ENCODE measurements around the gene ADARB2. TPM values are rescaled to one million over a fixed set of nuclear protein-coding genes. Genes with fewer than 3 reads are reported as not detected.

Gene ADARB2
- total and polyA plus RNA-seq, 2 experiments from 2014 or later = not detected

DNA sequence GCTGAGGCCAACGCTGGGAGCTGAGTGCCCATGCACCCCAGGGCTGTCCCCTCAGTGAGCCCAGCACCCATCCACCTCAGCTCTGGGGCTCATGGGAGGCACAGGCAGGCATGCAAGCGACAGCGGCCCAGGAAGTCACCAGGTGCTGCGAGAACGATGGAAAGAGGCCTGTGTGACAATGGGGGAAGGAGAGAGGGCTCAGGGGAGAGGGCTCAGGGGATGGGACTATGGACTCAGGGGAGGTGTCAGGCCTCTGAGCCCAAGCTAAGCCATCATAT, 388.6 kb downstream of the ADARB2 start:
- Histone ChIP-seq H3F3A (ENCODE audit: insufficient read depth) (no peaks in the 10 kb centered on the region), H4K20me1 (ENCODE audit: insufficient read depth) (no peaks in the 10 kb centered on the region), H3K4me2 (ENCODE audit: unreplicated experiment) (no peak overlapping the region), H3K9ac (no peak overlapping the region), H3K9me3 (ENCODE audit: low read depth) (no peaks in the 10 kb centered on the region), H2AFZ (no peak overlapping the region), H3K27me3 (replicated peaks; ENCODE audit: insufficient read depth) (no peaks in the 10 kb centered on the region), H3K9me2 (ENCODE audit: insufficient read depth) (no peaks in the 10 kb centered on the region), H3K4me3 (no peak overlapping the region), H3K4me1 (ENCODE audit: insufficient read depth) (no peaks in the 10 kb centered on the region), H3K27ac (no peak overlapping the region), H3K79me2 (ENCODE audit: insufficient read depth) (no peaks in the 10 kb centered on the region), H3K36me3 (ENCODE audit: low read depth) (no peaks in the 10 kb centered on the region)
- no peak for TF ChIP-seq EZH2phosphoT487 (IDR thresholded peaks at IDR 0.05; ENCODE audit: insufficient read depth, low read depth)
- TF ChIP-seq EZH2 (IDR thresholded peaks at IDR 0.05; ENCODE audit: insufficient read depth, poor library complexity, severe bottlenecking) = no peak
- in situ Hi-C loops (cut with MboI) = no loop called here
- WGBS, 2 experiments (ENCODE audit: low coverage in 1 of 2, low lambda C conversion rate in 2 of 2, missing lambda C conversion rate in 2 of 2) = 23 to 33% methylated on average over 3 to 5 of the region's 5 CpGs
- no peak for DNase-seq

GRCh38 chr10:1347962-1348772, 389.2 kb downstream of the ADARB2 start:
- H3K27ac ChIP-seq = no peak overlapping the region
- no peak overlapping the region for H3K4me3 ChIP-seq
- H3K36me3 ChIP-seq (ENCODE audit: low read depth) = no peaks in the 10 kb centered on the region
- H3K79me2 ChIP-seq (ENCODE audit: insufficient read depth) = no peaks in the 10 kb centered on the region
- no peaks in the 10 kb centered on the region for H4K20me1 ChIP-seq (ENCODE audit: insufficient read depth)
- no peaks in the 10 kb centered on the region for H3K4me1 ChIP-seq (ENCODE audit: insufficient read depth)
- no peak overlapping the region for H3K9ac ChIP-seq
- no peak for DNase-seq
- 6 to 7% methylated on average over 15 to 17 of the region's 17 CpGs for WGBS, 2 experiments (ENCODE audit: low coverage in 1 of 2, low lambda C conversion rate in 2 of 2, missing lambda C conversion rate in 2 of 2)
- H3F3A ChIP-seq (ENCODE audit: insufficient read depth) = no peaks in the 10 kb centered on the region
- no peaks in the 10 kb centered on the region for H3K27me3 ChIP-seq (replicated peaks; ENCODE audit: insufficient read depth)
- H3K4me2 ChIP-seq (ENCODE audit: unreplicated experiment) = no peak overlapping the region
- H3K9me2 ChIP-seq (ENCODE audit: insufficient read depth) = no peaks in the 10 kb centered on the region
- no peak overlapping the region for H2AFZ ChIP-seq
- in situ Hi-C loops (cut with MboI) = no loop called here
- no peaks in the 10 kb centered on the region for H3K9me3 ChIP-seq (ENCODE audit: low read depth)
- TF ChIP-seq EZH2phosphoT487 (IDR thresholded peaks at IDR 0.05; ENCODE audit: insufficient read depth, low read depth) (no peak), EZH2 (IDR thresholded peaks at IDR 0.05; ENCODE audit: insufficient read depth, poor library complexity, severe bottlenecking) (no peak)

DNA sequence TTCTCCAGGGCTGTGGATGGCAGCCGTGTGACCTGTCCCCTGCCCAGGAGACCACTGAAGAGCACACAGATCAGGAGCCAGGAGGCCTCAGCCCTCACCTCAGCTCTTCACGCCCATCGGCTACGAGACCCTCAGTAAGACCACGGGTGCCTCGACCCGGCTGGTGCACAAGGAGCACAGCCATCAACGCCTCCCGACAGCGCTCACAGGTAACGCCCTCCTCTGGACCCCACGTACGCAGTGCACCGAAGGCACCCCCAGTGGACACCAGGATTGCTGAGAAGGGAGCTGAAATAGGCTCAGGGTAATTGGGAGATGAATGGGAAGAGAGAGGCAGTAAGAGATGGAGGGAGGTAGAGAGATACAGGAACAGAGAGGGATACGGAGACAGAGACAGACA, 389.8 kb downstream of the ADARB2 start:
- no peak overlapping the region for H2AFZ ChIP-seq
- H3K4me1 ChIP-seq (ENCODE audit: insufficient read depth) = no peaks in the 10 kb centered on the region
- H4K20me1 ChIP-seq (ENCODE audit: insufficient read depth) = no peaks in the 10 kb centered on the region
- DNase-seq = no peak
- WGBS, 2 experiments (ENCODE audit: low coverage in 1 of 2, low lambda C conversion rate in 2 of 2, missing lambda C conversion rate in 2 of 2) = 47 to 52% methylated on average over 15 of the region's 15 CpGs
- in situ Hi-C loops (cut with MboI) = no loop called here
- TF ChIP-seq EZH2phosphoT487 (IDR thresholded peaks at IDR 0.05; ENCODE audit: insufficient read depth, low read depth) (no peak), EZH2 (IDR thresholded peaks at IDR 0.05; ENCODE audit: insufficient read depth, poor library complexity, severe bottlenecking) (no peak)
- no peak overlapping the region for H3K27ac ChIP-seq
- no peaks in the 10 kb centered on the region for H3K36me3 ChIP-seq (ENCODE audit: low read depth)
- no peak overlapping the region for H3K9ac ChIP-seq
- no peaks in the 10 kb centered on the region for H3K79me2 ChIP-seq (ENCODE audit: insufficient read depth)
- no peak overlapping the region for H3K4me2 ChIP-seq (ENCODE audit: unreplicated experiment)
- no peaks in the 10 kb centered on the region for H3F3A ChIP-seq (ENCODE audit: insufficient read depth)
- no peaks in the 10 kb centered on the region for H3K27me3 ChIP-seq (replicated peaks; ENCODE audit: insufficient read depth)
- H3K4me3 ChIP-seq = no peak overlapping the region
- no peaks in the 10 kb centered on the region for H3K9me3 ChIP-seq (ENCODE audit: low read depth)
- no peaks in the 10 kb centered on the region for H3K9me2 ChIP-seq (ENCODE audit: insufficient read depth)

DNA sequence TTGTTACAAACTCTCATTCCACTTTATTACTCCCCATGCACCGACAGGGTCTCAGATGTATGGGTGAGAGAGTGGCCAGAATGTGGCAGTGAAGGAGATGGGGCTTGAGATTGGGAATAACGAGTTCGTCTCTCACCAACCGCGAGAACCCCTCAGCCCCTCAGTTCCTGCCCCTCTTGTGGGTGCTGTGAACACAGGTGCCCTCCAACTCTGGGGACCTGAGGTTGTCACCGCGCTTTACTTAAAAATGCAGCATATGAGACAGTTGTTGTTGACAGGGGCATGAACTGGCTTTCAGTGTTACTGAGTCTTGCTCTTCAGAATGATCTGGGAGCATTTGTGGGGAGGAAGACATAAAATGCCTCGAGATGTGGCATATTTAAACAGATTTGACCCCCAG, 391.1 kb downstream of the ADARB2 start:
- no peaks in the 10 kb centered on the region for H3F3A ChIP-seq (ENCODE audit: insufficient read depth)
- H2AFZ ChIP-seq = no peak overlapping the region
- H3K9me2 ChIP-seq (ENCODE audit: insufficient read depth) = no peaks in the 10 kb centered on the region
- no peaks in the 10 kb centered on the region for H3K27me3 ChIP-seq (replicated peaks; ENCODE audit: insufficient read depth)
- H3K9ac ChIP-seq = no peak overlapping the region
- no peak overlapping the region for H3K27ac ChIP-seq
- no peaks in the 10 kb centered on the region for H4K20me1 ChIP-seq (ENCODE audit: insufficient read depth)
- in situ Hi-C loops (cut with MboI) = no loop called here
- no peaks in the 10 kb centered on the region for H3K36me3 ChIP-seq (ENCODE audit: low read depth)
- H3K4me1 ChIP-seq (ENCODE audit: insufficient read depth) = no peaks in the 10 kb centered on the region
- H3K79me2 ChIP-seq (ENCODE audit: insufficient read depth) = no peaks in the 10 kb centered on the region
- no peak overlapping the region for H3K4me2 ChIP-seq (ENCODE audit: unreplicated experiment)
- no peak for TF ChIP-seq EZH2phosphoT487 (IDR thresholded peaks at IDR 0.05; ENCODE audit: insufficient read depth, low read depth)
- TF ChIP-seq EZH2 (IDR thresholded peaks at IDR 0.05; ENCODE audit: insufficient read depth, poor library complexity, severe bottlenecking) = no peak
- no peak for DNase-seq
- 49 to 50% methylated on average over 8 of the region's 8 CpGs for WGBS, 2 experiments (ENCODE audit: low coverage in 1 of 2, low lambda C conversion rate in 2 of 2, missing lambda C conversion rate in 2 of 2)
- no peak overlapping the region for H3K4me3 ChIP-seq
- no peaks in the 10 kb centered on the region for H3K9me3 ChIP-seq (ENCODE audit: low read depth)
